Neural progenitor cell (in vitro differentiated cells): ENCODE data around the gene EPS8L1. TPM values are rescaled to one million over a fixed set of nuclear protein-coding genes. Genes with fewer than 3 reads are reported as not detected.

Experiments
- DNase-seq: peaks from one replicate; pipeline ENCODE4 v3.0.0-alpha.2; 2016; ENCODE audit warnings: low spot score
- H2AFZ ChIP-seq: fragments of 200-600 bp; sonication (generic); replicated peaks from 2 replicates; pipeline ENCODE4 v1.6.1; 2016; ENCODE audit warnings: antibody characterized with exemption
- H3F3A ChIP-seq: fragments of 200-600 bp; sonication (generic); 2 replicates; pipeline ENCODE4 v1.6.1; 2016; ENCODE audit warnings: antibody characterized with exemption, low read depth
- H3K27ac ChIP-seq: fragments of 200-600 bp; sonication (generic); 2 replicates; pipeline ENCODE4 v1.5.1; 2016; ENCODE audit warnings: mild to moderate bottlenecking
- H3K27me3 ChIP-seq: fragments of 200-600 bp; sonication (generic); 2 replicates; pipeline ENCODE4 v1.6.1; 2016; ENCODE audit warnings: mild to moderate bottlenecking, moderate library complexity
- H3K36me3 ChIP-seq: fragments of 200-600 bp; sonication (generic); 2 replicates; pipeline ENCODE4 v1.5.1; 2016
- H3K4me1 ChIP-seq: fragments of 200-600 bp; sonication (generic); 2 replicates; pipeline ENCODE4 v1.6.1; 2016; ENCODE audit warnings: mixed run types
- H3K4me2 ChIP-seq: fragments of 200-600 bp; sonication (generic); 2 replicates; pipeline ENCODE4 v1.6.1; 2016
- H3K4me3 ChIP-seq: fragments of 200-600 bp; sonication (generic); 2 replicates; pipeline ENCODE4 v1.5.1; 2016
- H3K79me2 ChIP-seq: fragments of 200-600 bp; sonication (generic); 2 replicates; pipeline ENCODE4 v1.6.1; 2016; ENCODE audit warnings: low read depth
- H3K9ac ChIP-seq: fragments of 200-600 bp; sonication (generic); 2 replicates; pipeline ENCODE4 v1.6.1; 2016
- H3K9me3 ChIP-seq: fragments of 200-600 bp; sonication (generic); 2 replicates; pipeline ENCODE4 v1.5.1; 2016; ENCODE audit warnings: low read depth
- H4K20me1 ChIP-seq: fragments of 200-600 bp; sonication (generic); 2 replicates; pipeline ENCODE4 v1.6.1; 2016; ENCODE audit warnings: low read depth
- H3K27ac Mint-ChIP-seq: 3 replicates; pipeline ENCODE4 v1.8.0; 2021; ENCODE audit warnings: mixed read lengths
- H3K27me3 Mint-ChIP-seq: 2 replicates; pipeline ENCODE4 v1.8.0; 2022; ENCODE audit warnings: low read depth, mild to moderate bottlenecking, inconsistent platforms, moderate library complexity, mixed read lengths; ENCODE audit not compliant: insufficient read depth
- H3K36me3 Mint-ChIP-seq: 3 replicates; pipeline ENCODE4 v1.8.0; 2021; ENCODE audit warnings: mixed read lengths
- H3K4me1 Mint-ChIP-seq: 3 replicates; pipeline ENCODE4 v1.8.0; 2021; ENCODE audit warnings: mixed read lengths
- H3K4me3 Mint-ChIP-seq: 3 replicates; pipeline ENCODE4 v1.8.0; 2021; ENCODE audit warnings: mild to moderate bottlenecking, moderate library complexity, mixed read lengths
- H3K9me3 Mint-ChIP-seq: 3 replicates; pipeline ENCODE4 v1.8.0; 2020; ENCODE audit warnings: mixed read lengths
- EZH2 ChIP-seq: fragments of 200-600 bp; sonication (generic); IDR thresholded peaks from 2 replicates; pipeline ENCODE4 v1.6.1; 2017; ENCODE audit warnings: antibody characterized with exemption, mild to moderate bottlenecking, moderate library complexity
- EZH2phosphoT487 ChIP-seq: fragments of 200-600 bp; sonication (generic); IDR thresholded peaks from 2 replicates; pipeline ENCODE4 v1.6.1; 2017; ENCODE audit warnings: antibody characterized with exemption
- total RNA-seq: library from RNA; depleted of rRNA; stranded (reverse); fragments of >200 nt; gene quantifications from 2 replicates; pipeline ENCODE4 v1.2.3, GENCODE V29; 2015; ENCODE audit warnings: low replicate concordance
- TF ChIP-seq, protein P1 (sequence below): fragments of 200-600 bp; sonication (generic); IDR thresholded peaks from 2 replicates; pipeline ENCODE4 v1.5.1; 2017; ENCODE audit warnings: antibody characterized with exemption, mild to moderate bottlenecking

Gene EPS8L1
- total RNA-seq, 1 donor from 2014 or later, result 7.0 TPM

DNA sequence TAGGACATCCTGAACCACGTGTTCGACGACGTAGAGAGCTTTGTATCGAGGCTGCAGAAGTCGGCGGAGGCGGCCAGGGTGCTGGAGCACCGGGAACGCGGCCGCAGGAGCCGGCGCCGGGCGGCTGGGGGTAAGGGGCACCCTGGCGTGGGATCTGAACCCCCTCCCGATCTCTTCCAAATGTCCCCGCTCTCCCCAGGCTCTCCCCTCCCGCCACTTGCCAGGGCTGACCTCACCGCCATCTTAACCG, 6.0 kb downstream of the EPS8L1 start:
- Histone ChIP-seq H3K27me3 (peaks cover 89% of the 10 kb centered on the region), H2AFZ (no peak overlapping the region), H3F3A (peaks cover 43% of the 10 kb centered on the region), H3K79me2 (no peaks in the 10 kb centered on the region), H3K9me3 (no peaks in the 10 kb centered on the region), H3K4me3 (peak overlapping the region; percentile 50), H4K20me1 (peaks cover 40% of the 10 kb centered on the region), H3K4me1 (peaks cover 7% of the 10 kb centered on the region), H3K9ac (no peak overlapping the region), H3K27ac (no peak overlapping the region), H3K36me3 (no peaks in the 10 kb centered on the region), H3K4me2 (peak overlapping the region; percentile 75)
- H3K4me3 Mint-ChIP-seq, result peak overlapping the region; percentile 84
- H3K9me3 Mint-ChIP-seq, result peaks cover 7% of the 10 kb centered on the region
- peaks cover 62% of the 10 kb centered on the region for H3K27me3 Mint-ChIP-seq
- peak; percentile 68 for TF ChIP-seq EZH2
- TF ChIP-seq, protein P1, sequence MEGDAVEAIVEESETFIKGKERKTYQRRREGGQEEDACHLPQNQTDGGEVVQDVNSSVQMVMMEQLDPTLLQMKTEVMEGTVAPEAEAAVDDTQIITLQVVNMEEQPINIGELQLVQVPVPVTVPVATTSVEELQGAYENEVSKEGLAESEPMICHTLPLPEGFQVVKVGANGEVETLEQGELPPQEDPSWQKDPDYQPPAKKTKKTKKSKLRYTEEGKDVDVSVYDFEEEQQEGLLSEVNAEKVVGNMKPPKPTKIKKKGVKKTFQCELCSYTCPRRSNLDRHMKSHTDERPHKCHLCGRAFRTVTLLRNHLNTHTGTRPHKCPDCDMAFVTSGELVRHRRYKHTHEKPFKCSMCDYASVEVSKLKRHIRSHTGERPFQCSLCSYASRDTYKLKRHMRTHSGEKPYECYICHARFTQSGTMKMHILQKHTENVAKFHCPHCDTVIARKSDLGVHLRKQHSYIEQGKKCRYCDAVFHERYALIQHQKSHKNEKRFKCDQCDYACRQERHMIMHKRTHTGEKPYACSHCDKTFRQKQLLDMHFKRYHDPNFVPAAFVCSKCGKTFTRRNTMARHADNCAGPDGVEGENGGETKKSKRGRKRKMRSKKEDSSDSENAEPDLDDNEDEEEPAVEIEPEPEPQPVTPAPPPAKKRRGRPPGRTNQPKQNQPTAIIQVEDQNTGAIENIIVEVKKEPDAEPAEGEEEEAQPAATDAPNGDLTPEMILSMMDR, result no peak
- H3K36me3 Mint-ChIP-seq, result no peaks in the 10 kb centered on the region
- DNase-seq, result no peak
- H3K27ac Mint-ChIP-seq, result no peak overlapping the region
- H3K4me1 Mint-ChIP-seq, result peaks cover 37% of the 10 kb centered on the region

DNA sequence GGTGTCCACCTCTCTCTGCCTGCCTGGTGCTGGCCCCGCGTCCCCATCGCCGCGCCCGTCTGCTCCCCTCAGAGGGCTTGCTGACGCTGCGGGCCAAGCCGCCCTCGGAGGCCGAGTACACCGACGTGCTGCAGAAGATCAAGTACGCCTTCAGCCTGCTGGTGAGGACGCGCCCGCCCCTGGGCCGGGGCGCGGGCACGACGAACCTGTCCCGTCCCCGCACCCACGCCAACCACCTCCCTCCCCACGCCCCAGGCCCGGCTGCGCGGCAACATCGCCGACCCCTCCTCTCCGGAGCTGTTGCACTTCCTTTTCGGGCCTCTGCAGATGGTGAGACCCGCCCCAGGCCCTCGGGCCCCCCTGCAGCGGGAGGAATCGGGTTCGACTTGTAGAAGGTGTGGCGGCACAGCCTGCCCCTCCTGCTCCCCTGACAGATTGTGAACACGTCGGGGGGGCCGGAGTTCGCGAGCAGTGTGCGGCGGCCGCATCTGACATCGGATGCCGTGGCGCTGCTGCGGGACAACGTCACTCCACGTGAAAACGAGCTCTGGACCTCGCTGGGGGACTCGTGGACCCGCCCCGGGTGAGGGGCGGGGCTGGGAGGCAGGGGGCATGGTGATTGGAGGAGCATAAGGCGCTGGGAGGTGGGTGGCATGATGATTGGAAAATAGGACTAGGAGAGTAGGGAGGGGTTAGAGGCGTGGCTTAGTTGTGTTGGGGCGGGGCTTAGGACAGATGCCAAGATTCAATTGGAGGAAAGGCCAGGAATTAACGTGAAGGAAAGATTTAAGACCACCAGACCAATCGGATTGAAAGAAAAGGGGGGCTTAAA, 6.6 kb downstream of the EPS8L1 start:
- DNase-seq, result peak; percentile 72
- Mint-ChIP-seq H3K36me3 (no peaks in the 10 kb centered on the region), H3K4me1 (peaks cover 37% of the 10 kb centered on the region), H3K4me3 (peak overlapping the region; percentile 83), H3K27me3 (peaks cover 58% of the 10 kb centered on the region), H3K27ac (no peak overlapping the region), H3K9me3 (peaks cover 7% of the 10 kb centered on the region)
- Histone ChIP-seq H3K4me1 (peaks cover 7% of the 10 kb centered on the region), H4K20me1 (peaks cover 40% of the 10 kb centered on the region), H3K27ac (no peak overlapping the region), H3F3A (peaks cover 46% of the 10 kb centered on the region), H3K9me3 (no peaks in the 10 kb centered on the region), H3K4me2 (peak overlapping the region; percentile 75), H3K4me3 (peak overlapping the region; percentile 50), H3K9ac (no peak overlapping the region), H3K36me3 (no peaks in the 10 kb centered on the region), H3K79me2 (no peaks in the 10 kb centered on the region), H2AFZ (no peak overlapping the region), H3K27me3 (peaks cover 84% of the 10 kb centered on the region)
- TF ChIP-seq, protein P1, result no peak
- TF ChIP-seq EZH2phosphoT487 (peak; percentile 72), EZH2 (peak; percentile 69)

DNA sequence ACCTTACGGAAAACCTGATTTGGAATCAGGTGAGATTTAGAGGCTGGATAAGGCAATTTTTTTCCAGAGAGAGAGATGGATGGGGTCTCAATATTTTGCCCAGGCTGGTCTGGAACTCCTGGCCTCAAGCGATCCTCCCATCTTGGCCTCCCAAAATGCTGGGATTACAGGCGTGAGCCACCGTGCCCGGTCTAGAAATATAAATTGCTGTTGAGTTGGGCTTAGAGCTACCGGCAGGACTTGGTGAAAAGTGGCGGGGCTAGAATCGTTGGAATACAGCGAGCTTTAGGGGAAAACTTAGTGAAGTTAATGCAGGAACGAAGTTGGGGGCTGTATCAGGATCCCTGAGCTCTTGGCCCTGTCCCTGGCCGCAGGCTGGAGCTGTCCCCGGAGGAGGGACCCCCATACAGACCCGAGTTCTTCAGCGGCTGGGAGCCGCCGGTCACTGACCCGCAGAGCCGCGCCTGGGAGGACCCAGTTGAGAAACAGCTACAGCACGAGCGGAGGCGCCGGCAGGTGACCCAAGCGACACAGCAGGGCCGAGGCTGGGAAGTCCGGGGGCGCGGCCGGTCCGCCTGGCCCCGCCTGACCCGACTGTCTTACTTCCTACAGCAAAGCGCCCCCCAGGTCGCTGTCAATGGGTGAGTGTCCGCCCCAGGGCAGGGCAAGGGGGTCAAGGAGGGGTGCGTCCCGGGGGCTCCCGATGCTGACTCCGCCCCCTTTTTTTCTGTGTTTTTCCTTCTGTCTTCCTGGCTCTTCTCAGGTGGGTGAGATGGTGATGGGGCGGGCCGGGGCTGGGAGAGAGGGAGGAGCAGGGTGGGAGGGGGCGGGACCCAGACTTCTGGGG, 7.6 kb downstream of the EPS8L1 start:
- H3K36me3 Mint-ChIP-seq, result no peaks in the 10 kb centered on the region
- no peaks in the 10 kb centered on the region for H3K36me3 ChIP-seq
- H3K4me2 ChIP-seq, result no peak overlapping the region
- peaks cover 46% of the 10 kb centered on the region for H3K4me1 Mint-ChIP-seq
- peaks cover 7% of the 10 kb centered on the region for H3K9me3 Mint-ChIP-seq
- H3K4me1 ChIP-seq, result peaks cover 13% of the 10 kb centered on the region
- H3K9ac ChIP-seq, result no peak overlapping the region
- no peak for TF ChIP-seq EZH2
- no peak for TF ChIP-seq EZH2phosphoT487
- TF ChIP-seq, protein P1, result no peak
- H3K9me3 ChIP-seq, result no peaks in the 10 kb centered on the region
- peaks cover 75% of the 10 kb centered on the region for H3K27me3 ChIP-seq
- peaks cover 60% of the 10 kb centered on the region for H3K27me3 Mint-ChIP-seq
- peaks cover 43% of the 10 kb centered on the region for H4K20me1 ChIP-seq
- peaks cover 55% of the 10 kb centered on the region for H3F3A ChIP-seq
- H3K4me3 Mint-ChIP-seq, result peak overlapping the region; percentile 83
- no peak for DNase-seq
- peaks cover 3% of the 10 kb centered on the region for H3K79me2 ChIP-seq
- no peak overlapping the region for H3K27ac ChIP-seq
- H2AFZ ChIP-seq, result no peak overlapping the region
- no peak overlapping the region for H3K4me3 ChIP-seq
- H3K27ac Mint-ChIP-seq, result no peak overlapping the region
